Stimulated activated naive CD4-positive, alpha-beta T cell (primary cell): ENCODE measurements around the gene CCDC61.

Experiments used
- DNase-seq, 6 experiments: peaks; one replicate each; lab custom pipeline; 2025; lab: John Stamatoyannopoulos, UW

CCDC61 gene

GRCh38 chr19:46040125-46040524 lies 44.9 kb downstream of the CCDC61 start:
- DNase-seq = no peak

GRCh38 chr19:46040952-46041500 lies 45.8 kb downstream of the CCDC61 start, which contains the start of gene IGFL4:
Gene IGFL4, minus strand, starts transcription at chr19:46041002. Its CDS starts 40 bp downstream, at chr19:46040962.
- no peak for DNase-seq

- no peak for DNase-seq
These were observed 47.1 kb downstream of the CCDC61 start for GRCh38 chr19:46042252-46042883.

- no peak for DNase-seq
These were observed 48.3 kb downstream of the CCDC61 start for GRCh38 chr19:46043519-46043918.

DNA sequence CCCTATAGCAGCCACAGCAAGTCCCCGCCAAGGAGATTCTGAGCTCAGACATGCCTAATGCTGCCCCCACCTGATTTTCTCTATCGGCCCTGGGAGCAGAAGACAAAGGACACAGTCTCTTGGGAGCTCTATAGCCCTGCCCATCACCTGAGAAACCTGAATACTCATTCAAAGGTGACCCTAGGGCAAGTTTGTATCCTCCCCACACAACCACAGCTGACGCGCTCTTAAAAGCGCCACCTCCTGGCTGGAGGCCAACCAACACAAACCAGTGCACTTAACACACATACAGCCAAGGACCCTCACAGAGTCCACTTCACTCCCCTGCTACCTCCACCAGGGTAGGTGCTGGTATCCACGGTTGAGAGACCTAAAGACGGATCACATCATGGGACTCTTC lies 54.3 kb downstream of the CCDC61 start:
- no peak for DNase-seq

DNA sequence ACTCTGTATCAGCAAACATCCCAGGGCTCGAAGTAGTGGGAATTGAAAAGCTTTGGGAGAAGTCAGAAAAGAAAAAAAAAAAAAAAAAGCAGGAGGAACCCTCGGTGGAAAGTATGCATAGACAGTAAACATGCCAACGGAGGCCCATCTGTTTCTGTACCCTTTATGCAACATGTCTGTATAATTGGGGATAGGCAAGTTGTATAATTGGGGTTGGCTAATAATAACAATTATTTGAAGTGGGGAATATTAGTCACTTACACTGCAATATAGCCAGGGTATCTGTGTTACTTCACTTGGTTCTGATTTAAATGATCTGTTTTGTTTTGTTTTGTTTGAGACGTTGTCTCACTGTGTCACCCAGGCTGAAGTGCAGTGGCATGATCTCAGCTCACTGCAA lies 57.6 kb downstream of the CCDC61 start:
- DNase-seq = no peak

DNA sequence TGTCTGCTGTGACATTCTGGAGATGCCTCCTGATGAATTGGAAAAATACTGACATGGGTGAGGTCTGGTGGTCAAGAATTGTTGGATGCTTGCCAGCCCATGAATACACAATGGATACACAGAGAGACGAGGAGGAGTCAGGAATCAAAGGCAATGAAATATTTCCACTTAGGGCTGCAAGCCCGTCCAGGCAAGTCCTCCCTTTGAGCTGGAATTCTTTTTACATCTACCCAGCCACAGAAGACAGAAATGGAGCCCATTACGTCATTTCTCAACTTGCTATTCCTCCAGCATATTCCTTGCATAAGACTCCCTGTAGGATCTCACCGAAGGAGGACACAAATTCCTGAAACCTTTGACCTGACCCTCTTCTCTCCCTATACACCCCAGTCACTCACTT lies 61.3 kb downstream of the CCDC61 start:
- no peak for DNase-seq

GRCh38 chr19:46058778-46059177 lies 63.5 kb downstream of the CCDC61 start:
- DNase-seq = no peak

DNA sequence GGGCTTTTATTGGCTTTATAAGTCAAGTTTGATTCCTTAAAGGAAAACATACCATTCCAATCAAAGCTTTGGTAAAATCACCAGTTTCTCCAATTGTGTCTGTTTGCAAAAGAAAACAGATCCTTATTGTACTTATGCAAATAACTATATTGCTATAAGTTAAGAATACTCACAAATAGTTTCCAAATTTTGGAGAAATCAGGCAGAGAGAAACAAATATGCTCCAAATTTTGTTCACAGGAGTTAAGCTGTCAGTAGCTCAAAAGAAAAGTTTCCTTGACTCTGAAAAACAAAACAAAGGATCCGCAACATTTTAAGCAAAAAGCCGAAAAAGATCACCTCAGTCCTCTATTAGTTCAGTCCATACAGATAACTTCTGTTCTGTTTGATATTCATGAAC lies 64.7 kb downstream of the CCDC61 start:
- no peak for DNase-seq

DNA sequence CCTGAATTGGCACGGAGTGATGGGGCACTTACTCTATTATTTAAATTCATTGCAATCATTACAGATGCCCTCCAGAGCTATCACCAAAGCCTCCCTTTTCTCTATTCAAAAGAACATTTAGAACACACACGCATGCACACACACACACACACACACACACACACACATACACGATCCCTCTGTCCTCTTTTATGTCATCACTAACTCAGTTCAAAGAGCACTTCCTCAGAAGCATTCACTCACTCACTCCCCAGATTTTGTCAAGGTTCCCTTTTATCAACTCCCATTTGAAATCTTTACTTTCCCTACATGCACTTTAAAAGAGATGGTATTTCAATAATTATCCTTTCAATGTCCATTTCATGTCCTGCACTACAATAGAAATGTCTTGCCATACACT lies 67.9 kb downstream of the CCDC61 start:
- no peak for DNase-seq

- no peak for DNase-seq
These were observed 70.3 kb downstream of the CCDC61 start for GRCh38 chr19:46065486-46066071.

DNA sequence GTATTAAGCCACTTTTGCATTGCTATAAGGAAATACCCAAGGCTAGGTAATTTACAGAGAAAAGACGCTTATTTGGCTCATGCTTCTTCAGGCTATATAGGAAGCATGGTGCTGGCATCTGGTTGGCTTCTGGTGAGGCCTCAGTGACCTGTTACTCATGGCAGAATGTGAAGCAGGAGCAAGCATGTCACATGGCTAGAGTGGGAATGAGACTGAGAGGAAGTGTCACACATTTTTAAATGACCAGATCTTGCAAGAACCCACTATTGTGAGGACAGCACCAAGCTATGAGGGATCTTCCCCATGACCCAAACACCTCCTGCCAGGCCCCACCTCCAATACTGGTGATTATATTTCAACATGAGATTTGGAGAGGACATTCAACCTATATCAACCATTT lies 71.2 kb downstream of the CCDC61 start:
- no peak for DNase-seq

GRCh38 chr19:46067691-46068090 lies 72.4 kb downstream of the CCDC61 start:
- no peak for DNase-seq
